Mesenchymal stem cell (in vitro differentiated cells and primary cell): ENCODE data around the gene TMEM184B.
A peak's percentile ranks its signal among the peaks of the same experiment; 100 is the strongest.

Source experiments
- DNase-seq: peaks from one replicate; pipeline ENCODE4 v3.0.0-alpha.2; 2013
- H2AFZ ChIP-seq: one replicate; pipeline ENCODE4 v1.6.1; 2013; ENCODE audit warnings: low read depth, mild to moderate bottlenecking, control low read depth, inconsistent platforms, low read length, moderate library complexity
- H2AK5ac ChIP-seq: 2 replicates; pipeline ENCODE4 v1.6.1; 2013; ENCODE audit warnings: low read length, moderate library complexity, mild to moderate bottlenecking, inconsistent platforms; ENCODE audit not compliant: severe bottlenecking
- H2BK120ac ChIP-seq: one replicate; pipeline ENCODE4 v1.6.1; 2013; ENCODE audit warnings: low read depth, mild to moderate bottlenecking, inconsistent platforms, low read length, moderate library complexity
- H2BK12ac ChIP-seq, 2 experiments: one replicate each; pipeline ENCODE4 v1.6.1; 2013; ENCODE audit warnings: inconsistent platforms in 2 of 2, low read length in 2 of 2, mild to moderate bottlenecking in 2 of 2, moderate library complexity in 2 of 2, control low read depth in 1 of 2
- H2BK15ac ChIP-seq: one replicate; pipeline ENCODE4 v1.6.1; 2013; ENCODE audit warnings: mild to moderate bottlenecking, low read depth, inconsistent platforms; ENCODE audit not compliant: poor library complexity, severe bottlenecking
- H2BK5ac ChIP-seq: 2 replicates; pipeline ENCODE4 v1.6.1; 2013; ENCODE audit warnings: low read depth, mild to moderate bottlenecking, low read length, control low read depth, inconsistent platforms; ENCODE audit not compliant: poor library complexity, severe bottlenecking
- H3K14ac ChIP-seq, 2 experiments: one replicate each; pipeline ENCODE4 v1.6.1; 2013; ENCODE audit warnings: inconsistent platforms in 2 of 2, low read length in 2 of 2, control low read depth in 1 of 2, mild to moderate bottlenecking in 1 of 2, moderate library complexity in 1 of 2
- H3K18ac ChIP-seq, 2 experiments: one replicate each; pipeline ENCODE4 v1.6.1; 2013; ENCODE audit warnings: inconsistent platforms in 2 of 2, low read length in 2 of 2, control low read depth in 1 of 2, low read depth in 1 of 2, mild to moderate bottlenecking in 1 of 2
- H3K23ac ChIP-seq, 2 experiments: one replicate each; pipeline ENCODE4 v1.6.1; 2013; ENCODE audit warnings: inconsistent platforms in 2 of 2, low read length in 2 of 2, mild to moderate bottlenecking in 2 of 2, moderate library complexity in 2 of 2, control low read depth in 1 of 2
- H3K27ac ChIP-seq: 2 replicates; pipeline ENCODE4 v1.5.1; 2013; ENCODE audit warnings: mild to moderate bottlenecking, moderate library complexity, low read length, control low read depth, inconsistent platforms; ENCODE audit not compliant: poor library complexity, severe bottlenecking
- H3K27me3 ChIP-seq, 2 experiments: 2 replicates each; pipeline versions ENCODE4 v1.6.1 to v1.7.0; 2013; ENCODE audit warnings: low read length in 2 of 2, mild to moderate bottlenecking in 2 of 2, moderate library complexity in 2 of 2, control low read depth in 1 of 2, inconsistent platforms in 1 of 2; ENCODE audit not compliant: control insufficient read depth in 1 of 2, insufficient read depth in 1 of 2
- H3K36me3 ChIP-seq, 2 experiments: 2 replicates each; pipeline versions ENCODE4 v1.6.1 to v1.7.0; 2013; ENCODE audit warnings: low read length in 2 of 2, control low read depth in 1 of 2, inconsistent platforms in 1 of 2, low read depth in 1 of 2, mild to moderate bottlenecking in 1 of 2; ENCODE audit not compliant: insufficient read depth in 2 of 2, control insufficient read depth in 1 of 2
- H3K4ac ChIP-seq, 2 experiments: one replicate each; pipeline ENCODE4 v1.6.1; 2013; ENCODE audit warnings: inconsistent platforms in 2 of 2, low read length in 2 of 2, mild to moderate bottlenecking in 2 of 2, moderate library complexity in 2 of 2, control low read depth in 1 of 2, low read depth in 1 of 2
- H3K4me1 ChIP-seq: 2 replicates; pipeline ENCODE4 v1.6.1; 2013; ENCODE audit warnings: low read depth, low read length, control low read depth; ENCODE audit not compliant: control insufficient read depth, insufficient read depth
- H3K4me2 ChIP-seq: 2 replicates; pipeline ENCODE4 v1.6.1; 2013; ENCODE audit warnings: low read length, mild to moderate bottlenecking, inconsistent platforms; ENCODE audit not compliant: poor library complexity, severe bottlenecking
- H3K4me3 ChIP-seq, 2 experiments: 2 replicates each; pipeline versions ENCODE4 v1.5.1 to v1.7.0; 2013; ENCODE audit warnings: low read length in 2 of 2, mild to moderate bottlenecking in 2 of 2, control low read depth in 1 of 2, low read depth in 1 of 2; ENCODE audit not compliant: insufficient read depth in 1 of 2
- H3K79me1 ChIP-seq: replicated peaks from 2 replicates; pipeline ENCODE4 v1.6.1; 2013; ENCODE audit warnings: mild to moderate bottlenecking, control low read depth, low read length, inconsistent platforms; ENCODE audit not compliant: poor library complexity, severe bottlenecking
- H3K9ac ChIP-seq: 2 replicates; pipeline ENCODE4 v1.7.0; 2013; ENCODE audit warnings: mild to moderate bottlenecking, low read length, moderate library complexity
- H3K9me3 ChIP-seq: 2 replicates; pipeline ENCODE4 v1.7.0; 2013; ENCODE audit warnings: mild to moderate bottlenecking, low read length; ENCODE audit not compliant: control insufficient read depth
- H4K8ac ChIP-seq: one replicate; pipeline ENCODE4 v1.6.1; 2013; ENCODE audit warnings: inconsistent platforms, mild to moderate bottlenecking, low read length, moderate library complexity
- H4K91ac ChIP-seq: one replicate; pipeline ENCODE4 v1.6.1; 2013; ENCODE audit warnings: mild to moderate bottlenecking, low read length, inconsistent platforms
- WGBS: methylation state at CpG from one replicate; pipeline ENCODE4 v1.1.7; 2013; ENCODE audit warnings: mixed read lengths; 5-methylcytosine and 5-hydroxymethylcytosine counted together

Gene TMEM184B

DNA sequence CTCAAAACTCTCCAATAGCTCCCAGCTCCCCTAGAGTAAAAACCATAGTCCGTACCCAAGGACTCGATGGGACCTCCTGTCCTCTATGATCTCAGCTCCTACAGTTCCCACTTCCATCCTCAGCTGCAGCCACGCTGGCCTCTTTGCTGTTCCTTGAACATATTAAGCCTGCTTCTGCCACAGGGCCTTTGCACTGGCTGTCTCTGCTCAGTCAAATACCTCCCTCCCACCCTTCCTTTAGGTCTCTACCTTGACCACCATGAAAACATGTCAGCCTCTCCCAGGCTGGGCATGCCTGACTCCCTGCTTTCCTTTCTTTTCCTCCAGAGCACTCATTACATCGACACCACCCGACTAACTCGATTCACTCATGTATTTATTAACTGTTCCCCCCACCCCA is 24.5 kb downstream of the TMEM184B start:
- H3K4me2 ChIP-seq: no peak overlapping the region
- H2BK12ac ChIP-seq: no peak overlapping the region
- no peak overlapping the region for H3K4ac ChIP-seq
- no peak overlapping the region for H2BK5ac ChIP-seq
- no peak overlapping the region for H3K27ac ChIP-seq
- H3K36me3 ChIP-seq: peaks cover 45 to 55% of the 10 kb centered on the region in 2 experiments
- no peak overlapping the region for H3K9ac ChIP-seq
- WGBS: 97% methylated on average over 6 of the region's 6 CpGs
- H3K14ac ChIP-seq: no peak overlapping the region
- no peak overlapping the region for H2AK5ac ChIP-seq
- H2AFZ ChIP-seq: no peak overlapping the region
- H3K79me1 ChIP-seq: peaks cover 49% of the 10 kb centered on the region
- H3K18ac ChIP-seq: no peak overlapping the region
- no peak overlapping the region for H2BK15ac ChIP-seq
- H4K91ac ChIP-seq: no peak overlapping the region
- no peak for DNase-seq
- no peaks in the 10 kb centered on the region for H3K9me3 ChIP-seq
- H3K4me1 ChIP-seq: peaks cover 12% of the 10 kb centered on the region
- no peak overlapping the region for H3K4me3 ChIP-seq
- no peak overlapping the region for H2BK120ac ChIP-seq
- peak overlapping the region; percentile 27 for H4K8ac ChIP-seq
- no peak overlapping the region for H3K23ac ChIP-seq
- H3K27me3 ChIP-seq: no peaks in the 10 kb centered on the region

DNA sequence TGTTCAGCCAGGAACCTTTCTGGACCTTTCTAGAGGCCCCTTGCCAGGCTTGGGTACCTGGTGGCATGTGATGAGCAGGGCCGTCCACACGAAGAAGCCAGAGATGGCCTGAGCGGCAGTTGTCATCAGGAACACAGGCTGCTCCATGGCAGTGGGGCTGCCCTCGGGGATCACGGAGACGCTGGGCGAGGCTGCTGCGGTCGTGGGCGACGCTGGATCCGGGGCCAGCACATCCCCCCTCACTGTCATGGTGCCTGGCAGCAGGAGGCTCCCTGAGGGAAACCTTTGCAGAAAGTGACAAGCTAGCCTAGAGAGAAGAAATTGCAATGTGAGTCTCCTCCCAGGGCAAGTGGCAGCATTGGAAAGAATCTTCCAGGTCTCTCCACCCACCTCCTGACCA is 25.1 kb downstream of the TMEM184B start:
- no peak overlapping the region for H2BK120ac ChIP-seq
- no peak overlapping the region for H3K23ac ChIP-seq
- no peak overlapping the region for H3K18ac ChIP-seq
- no peak overlapping the region for H2BK5ac ChIP-seq
- WGBS: 96% methylated on average over 11 of the region's 12 CpGs
- H3K27ac ChIP-seq: no peak overlapping the region
- peaks cover 49% of the 10 kb centered on the region for H3K79me1 ChIP-seq
- H3K14ac ChIP-seq: no peak overlapping the region
- H3K4me3 ChIP-seq: no peak overlapping the region
- H3K9me3 ChIP-seq: no peaks in the 10 kb centered on the region
- peaks cover 47 to 58% of the 10 kb centered on the region in 2 experiments for H3K36me3 ChIP-seq
- H2BK15ac ChIP-seq: no peak overlapping the region
- H4K91ac ChIP-seq: no peak overlapping the region
- no peak overlapping the region for H4K8ac ChIP-seq
- no peak overlapping the region for H2AFZ ChIP-seq
- H2AK5ac ChIP-seq: no peak overlapping the region
- no peak overlapping the region for H3K9ac ChIP-seq
- no peak overlapping the region for H3K4me2 ChIP-seq
- no peaks in the 10 kb centered on the region for H3K27me3 ChIP-seq
- no peak overlapping the region for H3K4ac ChIP-seq
- H2BK12ac ChIP-seq: no peak overlapping the region
- no peak for DNase-seq
- H3K4me1 ChIP-seq: peaks cover 18% of the 10 kb centered on the region

- no peak overlapping the region for H3K9ac ChIP-seq
- no peak overlapping the region for H3K4ac ChIP-seq
- H2AK5ac ChIP-seq: no peak overlapping the region
- H3K4me2 ChIP-seq: no peak overlapping the region
- no peaks in the 10 kb centered on the region for H3K27me3 ChIP-seq
- H3K4me3 ChIP-seq: no peak overlapping the region
- H3K27ac ChIP-seq: no peak overlapping the region
- H3K4me1 ChIP-seq: peaks cover 22% of the 10 kb centered on the region
- DNase-seq: no peak
- H3K14ac ChIP-seq: no peak overlapping the region
- H3K23ac ChIP-seq: no peak overlapping the region
- H2AFZ ChIP-seq: no peak overlapping the region
- H2BK120ac ChIP-seq: no peak overlapping the region
- H3K18ac ChIP-seq: no peak overlapping the region
- H3K79me1 ChIP-seq: peaks cover 52% of the 10 kb centered on the region
- H2BK5ac ChIP-seq: no peak overlapping the region
- no peaks in the 10 kb centered on the region for H3K9me3 ChIP-seq
- no peak overlapping the region for H4K8ac ChIP-seq
- no peak overlapping the region for H4K91ac ChIP-seq
- 91% methylated on average over 5 of the region's 5 CpGs for WGBS
- H2BK15ac ChIP-seq: no peak overlapping the region
- H2BK12ac ChIP-seq: no peak overlapping the region
- H3K36me3 ChIP-seq: peaks cover 47 to 61% of the 10 kb centered on the region in 2 experiments
These were observed 26.1 kb downstream of the TMEM184B start for GRCh38 chr22:38246692-38247091.

GRCh38 chr22:38246046-38246658 is 26.7 kb downstream of the TMEM184B start:
- Histone ChIP-seq H3K4me3 (no peak overlapping the region), H3K9ac (no peak overlapping the region), H3K9me3 (no peaks in the 10 kb centered on the region), H3K27ac (no peak overlapping the region), H3K4me2 (no peak overlapping the region), H3K4ac (peak overlapping the region in 1 of 2 experiments; percentile 35), H3K23ac (peak overlapping the region in 1 of 2 experiments; percentile 1), H2BK120ac (no peak overlapping the region), H2AK5ac (no peak overlapping the region), H2BK12ac (peak overlapping the region in 1 of 2 experiments; percentile 10), H3K4me1 (peaks cover 24% of the 10 kb centered on the region), H3K79me1 (peaks cover 50% of the 10 kb centered on the region), H2BK5ac (no peak overlapping the region), H4K8ac (no peak overlapping the region), H2BK15ac (no peak overlapping the region), H3K36me3 (peaks cover 47 to 61% of the 10 kb centered on the region in 2 experiments), H2AFZ (no peak overlapping the region), H3K18ac (peak overlapping the region in 1 of 2 experiments; percentile 48), H3K27me3 (no peaks in the 10 kb centered on the region), H3K14ac (peak overlapping the region in 1 of 2 experiments; percentile 20), H4K91ac (no peak overlapping the region)
- DNase-seq: no peak
- 97% methylated on average over 19 of the region's 19 CpGs for WGBS
